ENCODE data around the gene PSTPIP2.

PSTPIP2 gene

DNA sequence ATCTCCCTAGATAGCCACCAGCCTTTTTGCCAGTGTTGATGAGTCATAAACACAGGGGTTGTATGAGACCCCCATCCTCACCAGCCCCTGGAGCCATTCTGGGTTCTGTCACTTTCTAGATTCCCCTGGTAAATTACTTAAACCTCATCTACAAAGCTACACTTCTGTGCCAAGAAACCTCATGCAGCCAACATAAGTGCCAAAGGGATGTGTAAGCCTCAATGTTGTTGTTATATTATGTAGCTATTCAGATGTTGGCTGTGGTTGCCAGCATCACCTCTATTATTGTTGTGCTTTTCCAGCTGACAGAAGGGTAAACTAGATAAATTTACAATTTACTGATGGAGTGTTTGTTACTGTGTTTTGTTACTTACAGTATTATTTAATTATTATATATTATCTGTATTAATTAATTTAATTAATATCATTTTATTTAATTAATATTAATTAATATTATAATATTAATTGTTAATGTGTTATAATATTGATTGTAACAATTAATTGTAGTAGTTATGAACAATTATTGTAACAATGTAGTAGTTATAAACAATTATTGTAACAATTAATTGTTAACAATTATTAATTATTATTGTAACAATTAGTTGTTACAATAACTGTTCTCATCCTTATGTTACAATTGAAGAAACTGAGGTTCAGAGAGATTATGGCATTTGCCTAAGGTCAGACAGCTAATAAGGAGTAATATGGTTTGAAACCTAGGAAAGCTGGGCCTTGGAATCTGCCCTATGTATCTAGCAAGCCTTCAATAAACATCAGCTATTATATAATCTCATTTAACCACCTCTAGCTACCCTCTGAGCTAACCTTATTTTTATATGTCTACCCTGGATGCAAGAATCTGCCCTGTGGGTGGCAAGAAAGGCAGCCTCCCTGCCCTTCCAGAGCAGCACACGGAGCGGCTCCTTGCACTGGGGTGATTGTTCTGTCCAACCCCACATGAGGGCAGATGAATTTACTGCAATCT is 36.1 kb downstream of the PSTPIP2 start:
- TF ChIP-seq POLR2A (IDR thresholded peaks at IDR 0.05; ENCODE audit: low read depth, low read length) = no peak
- FAIRE-seq = no peak
- peak; percentile 7 for DNase-seq (ENCODE audit: insufficient read length, low spot score)

DNA sequence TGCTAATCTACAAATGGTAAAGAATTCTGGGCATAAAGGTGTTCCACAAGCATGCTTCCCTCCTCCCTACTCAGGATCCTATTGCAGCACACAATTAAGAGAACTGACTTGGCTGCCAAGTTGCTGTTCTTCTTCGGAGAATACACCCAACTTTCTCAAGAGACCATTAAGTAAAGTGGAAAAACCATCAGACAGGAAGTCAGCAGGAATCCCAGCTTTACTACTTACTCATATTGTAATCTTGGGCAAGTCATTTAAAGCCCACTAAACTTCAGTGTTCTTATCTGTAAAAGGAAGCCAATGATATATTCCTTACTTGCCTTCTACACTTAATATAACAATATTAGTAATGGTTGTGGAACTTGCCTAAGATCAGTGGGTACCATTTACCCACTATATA is 37.8 kb downstream of the PSTPIP2 start:
- FAIRE-seq (no peak), DNase-seq (ENCODE audit: insufficient read length, low spot score) (no peak)
- no peak for TF ChIP-seq POLR2A (IDR thresholded peaks at IDR 0.05; ENCODE audit: low read depth, low read length)

DNA sequence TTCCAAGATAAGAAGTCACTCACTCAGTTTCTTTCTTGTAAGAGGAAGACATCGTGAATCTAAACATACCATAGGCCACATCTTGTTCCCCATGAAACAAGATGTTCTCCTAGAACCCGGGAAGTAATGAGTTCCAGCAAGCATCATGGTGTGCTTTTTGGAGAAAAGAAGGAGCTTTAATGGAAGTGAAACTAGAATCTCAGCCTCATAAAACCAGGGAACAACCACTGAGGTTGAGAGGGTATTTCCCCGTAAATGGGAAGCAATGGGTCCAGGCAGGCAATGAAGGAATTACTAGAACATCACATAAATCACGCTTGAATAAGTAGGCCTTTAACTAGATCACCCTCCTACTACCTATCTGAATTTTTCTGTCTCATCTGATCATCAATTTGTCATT is 40.3 kb downstream of the PSTPIP2 start:
- no peak for TF ChIP-seq POLR2A (IDR thresholded peaks at IDR 0.05; ENCODE audit: low read depth, low read length)
- DNase-seq (ENCODE audit: insufficient read length, low spot score) (no peak), FAIRE-seq (no peak)

DNA sequence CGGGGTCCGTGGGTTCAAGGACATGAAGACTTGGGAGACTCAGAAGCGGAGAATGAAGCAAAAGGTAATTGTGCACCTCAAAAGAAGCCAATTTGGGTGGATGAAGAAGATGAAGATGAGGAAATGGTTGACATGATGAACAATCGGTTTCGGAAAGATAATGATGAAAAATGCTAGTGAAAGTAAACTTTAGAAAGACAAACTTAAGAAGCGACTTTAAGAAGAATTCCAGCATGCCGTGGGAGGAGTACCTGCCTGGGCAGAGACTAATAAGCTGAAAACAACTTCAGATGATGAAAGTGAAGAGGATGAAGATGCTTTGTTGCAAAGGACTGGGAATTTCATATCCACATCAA is 43.5 kb downstream of the PSTPIP2 start:
- no peak for FAIRE-seq
- DNase-seq (ENCODE audit: insufficient read length, low spot score) = no peak
- no peak for TF ChIP-seq POLR2A (IDR thresholded peaks at IDR 0.05; ENCODE audit: low read depth, low read length)

- no peak for TF ChIP-seq POLR2A (IDR thresholded peaks at IDR 0.05; ENCODE audit: low read depth, low read length)
- FAIRE-seq (no peak), DNase-seq (ENCODE audit: insufficient read length, low spot score) (no peak)
These were observed 52.1 kb downstream of the PSTPIP2 start for GRCh38 chr18:46019936-46020335.

DNA sequence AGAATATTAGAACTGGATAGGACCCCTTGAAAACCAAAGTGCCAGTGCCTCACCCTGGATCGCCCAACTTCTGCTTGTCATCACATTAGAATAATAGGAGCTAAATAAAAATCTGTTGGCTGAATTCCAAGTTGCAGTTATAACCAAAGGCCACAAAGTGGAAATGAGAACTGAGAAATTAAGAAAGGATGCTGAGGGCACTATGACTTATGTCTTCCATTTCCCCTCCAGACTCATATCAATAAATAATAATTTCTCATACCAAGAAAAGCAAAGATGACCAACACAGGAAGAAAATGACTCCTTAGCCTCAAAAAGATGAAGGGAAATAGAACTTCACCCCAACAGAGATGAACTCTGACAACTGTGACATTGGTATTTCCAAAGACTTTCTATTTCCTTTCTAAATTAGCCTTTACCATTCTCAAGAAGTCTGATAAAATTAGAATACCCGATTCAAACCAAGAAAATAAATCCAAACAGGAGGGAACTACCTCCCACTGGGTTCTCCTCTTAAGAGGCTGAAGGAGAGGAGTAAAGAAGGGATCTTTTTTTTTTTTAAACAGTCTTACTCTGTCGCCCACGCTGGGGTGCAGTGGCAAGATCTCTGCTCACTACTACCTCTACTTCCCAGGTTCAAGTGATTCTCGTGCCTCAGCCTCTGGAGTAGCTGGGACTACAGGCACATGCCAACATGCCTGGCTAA is 58.4 kb downstream of the PSTPIP2 start:
- TF ChIP-seq POLR2A (IDR thresholded peaks at IDR 0.05; ENCODE audit: low read depth, low read length) = no peak
- FAIRE-seq = no peak

DNA sequence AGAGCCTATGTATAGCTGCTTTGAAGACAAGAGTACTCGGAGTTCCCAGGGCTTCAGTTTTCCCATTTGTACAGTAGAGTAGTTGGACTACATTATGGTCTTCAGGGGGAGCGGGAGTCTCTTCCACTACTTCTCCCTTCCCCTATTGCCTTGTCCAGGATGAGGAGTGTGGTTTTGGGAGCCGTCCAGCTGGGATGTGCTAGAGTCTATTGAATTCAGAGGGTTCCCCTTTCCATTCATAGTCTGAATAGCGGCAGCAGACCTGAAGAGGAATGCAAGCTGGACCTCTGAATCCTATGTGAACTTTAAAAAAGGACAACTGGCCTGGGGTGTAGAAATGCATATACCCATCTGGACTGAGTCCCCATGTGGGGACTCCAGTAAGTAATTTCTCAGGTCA is 61.4 kb downstream of the PSTPIP2 start:
- TF ChIP-seq POLR2A (IDR thresholded peaks at IDR 0.05; ENCODE audit: low read depth, low read length) = no peak
- FAIRE-seq (no peak), DNase-seq (ENCODE audit: insufficient read length, low spot score) (no peak)

More for the DNA sequence above, 58.4 kb downstream of the PSTPIP2 start:
- no peak for DNase-seq (ENCODE audit: insufficient read length, low spot score)

- DNase-seq (ENCODE audit: insufficient read length, low spot score) = no peak
- no peak for FAIRE-seq
- no peak for TF ChIP-seq POLR2A (IDR thresholded peaks at IDR 0.05; ENCODE audit: low read depth, low read length)
These were observed 62.0 kb downstream of the PSTPIP2 start for GRCh38 chr18:46010050-46010449.

DNA sequence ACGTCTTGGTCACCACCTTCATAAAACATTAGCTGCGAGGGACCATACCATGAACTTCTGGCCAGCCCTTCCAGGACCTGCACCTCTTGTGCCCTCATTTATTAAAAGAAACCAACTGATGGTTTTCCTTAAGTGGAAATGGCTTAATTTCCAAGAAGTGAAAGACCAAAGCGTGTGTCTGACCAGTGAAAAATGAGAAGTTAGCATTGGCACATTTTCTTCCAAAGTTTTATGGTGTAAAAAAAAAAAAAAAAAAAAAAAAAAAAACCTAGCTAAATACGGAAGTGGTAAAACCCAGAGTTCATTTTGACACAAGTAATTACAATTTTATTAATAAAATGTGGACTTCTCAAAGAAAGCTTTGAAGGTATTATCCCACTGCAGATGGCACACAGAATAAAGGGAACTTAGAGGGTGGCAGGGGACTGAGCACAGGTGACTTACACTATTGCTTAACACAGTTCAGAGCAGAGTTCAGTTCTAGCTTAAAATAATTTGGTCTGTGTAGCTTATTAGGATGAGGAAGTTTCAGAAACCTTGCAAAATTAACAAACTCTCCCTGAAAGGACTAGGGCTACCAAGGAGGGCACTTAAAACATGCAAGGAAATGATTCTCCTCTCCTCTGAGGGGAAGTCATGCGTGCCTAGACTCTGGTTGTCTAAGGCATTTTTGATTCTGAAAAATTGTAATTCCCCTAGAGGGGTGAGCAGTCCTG is 62.8 kb downstream of the PSTPIP2 start:
- FAIRE-seq = no peak
- no peak for TF ChIP-seq POLR2A (IDR thresholded peaks at IDR 0.05; ENCODE audit: low read depth, low read length)
- DNase-seq (ENCODE audit: insufficient read length, low spot score) = no peak

GRCh38 chr18:46008531-46008930 is 63.5 kb downstream of the PSTPIP2 start:
- DNase-seq (ENCODE audit: insufficient read length, low spot score) (no peak), FAIRE-seq (no peak)
- TF ChIP-seq POLR2A (IDR thresholded peaks at IDR 0.05; ENCODE audit: low read depth, low read length) = no peak

- DNase-seq (ENCODE audit: insufficient read length, low spot score) = no peak
- no peak for FAIRE-seq
- no peak for TF ChIP-seq POLR2A (IDR thresholded peaks at IDR 0.05; ENCODE audit: low read depth, low read length)
These were observed 64.9 kb downstream of the PSTPIP2 start for GRCh38 chr18:46007165-46007564.

DNA sequence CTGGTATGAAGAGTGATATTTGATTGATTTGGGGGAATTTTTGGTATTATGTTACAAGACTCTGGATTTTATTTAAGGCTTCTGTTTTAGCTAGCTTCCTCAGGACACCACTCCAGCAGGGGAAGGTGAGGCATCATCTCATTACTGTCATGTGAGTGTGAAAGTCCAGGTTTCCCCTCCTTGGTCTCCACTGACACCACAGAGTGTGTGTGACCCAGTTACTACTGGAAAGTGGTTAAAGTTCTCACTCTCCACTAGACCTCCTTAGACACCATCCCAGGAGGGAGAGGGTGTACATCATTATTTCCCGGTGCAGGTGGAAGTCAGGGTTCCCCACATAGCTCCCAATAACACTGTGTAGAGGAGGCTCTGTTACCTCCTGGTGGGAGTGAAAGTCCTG is 69.1 kb downstream of the PSTPIP2 start:
- no peak for FAIRE-seq
- no peak for TF ChIP-seq POLR2A (IDR thresholded peaks at IDR 0.05; ENCODE audit: low read depth, low read length)

DNA sequence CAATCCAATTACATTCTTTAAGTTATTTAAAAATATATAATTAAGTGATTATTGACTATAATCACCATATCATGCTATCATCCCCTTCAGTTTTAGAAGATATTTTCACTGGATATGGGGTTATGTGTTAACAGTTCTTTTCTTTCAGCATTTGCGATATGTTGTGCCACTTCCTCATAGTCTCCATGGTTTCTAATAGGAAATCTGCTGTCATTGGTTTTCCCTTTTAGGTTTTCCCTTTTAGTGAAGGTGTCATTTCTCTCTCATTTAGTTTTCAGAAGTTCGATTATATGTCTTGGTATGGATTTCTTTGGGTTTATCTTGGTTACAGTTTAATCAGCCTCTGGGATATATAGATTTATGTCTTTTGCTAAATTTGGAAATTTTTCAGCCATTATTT is 70.2 kb downstream of the PSTPIP2 start:
- TF ChIP-seq POLR2A (IDR thresholded peaks at IDR 0.05; ENCODE audit: low read depth, low read length) = no peak
- no peak for FAIRE-seq
- DNase-seq (ENCODE audit: insufficient read length, low spot score) = no peak

More for the DNA sequence above, 69.1 kb downstream of the PSTPIP2 start:
- DNase-seq (ENCODE audit: insufficient read length, low spot score) = no peak

DNA sequence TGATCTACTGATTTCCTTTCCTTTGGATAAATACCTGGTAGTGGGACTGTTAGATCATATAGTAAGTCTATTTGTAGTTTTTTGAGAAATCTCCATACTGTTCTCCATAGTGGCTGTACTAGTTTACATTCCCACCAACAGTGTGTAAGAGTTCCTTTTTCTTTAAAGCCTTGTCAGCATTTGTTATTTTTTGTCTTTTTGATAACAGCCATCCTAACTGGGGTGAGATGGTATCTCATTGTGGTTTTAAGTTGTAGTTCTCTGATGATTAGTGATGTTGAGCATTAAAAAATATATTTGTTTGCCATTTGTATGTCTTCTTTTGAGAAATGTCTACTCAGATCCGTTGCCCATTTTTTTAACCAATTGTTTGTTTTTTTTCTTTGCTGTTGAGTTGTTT is 71.0 kb downstream of the PSTPIP2 start:
- no peak for TF ChIP-seq POLR2A (IDR thresholded peaks at IDR 0.05; ENCODE audit: low read depth, low read length)
- no peak for FAIRE-seq

More for the DNA sequence above, 71.0 kb downstream of the PSTPIP2 start:
- DNase-seq (ENCODE audit: insufficient read length, low spot score) = no peak
